ENCODE data around the gene NEGR1.

NEGR1 gene

GRCh38 chr1:72111662-72112061 lies 170.7 kb downstream of the NEGR1 start:
- no peak overlapping the region for H3K4me3 ChIP-seq (ENCODE audit: low read length)
- no peak for TF ChIP-seq CTCF (IDR thresholded peaks at IDR 0.05; ENCODE audit: insufficient read depth, low read depth, low read length, missing control alignments)
- DNase-seq (ENCODE audit: low read depth): no peak

GRCh38 chr1:72109916-72110315 lies 172.4 kb downstream of the NEGR1 start:
- DNase-seq (ENCODE audit: low read depth): no peak
- TF ChIP-seq CTCF (IDR thresholded peaks at IDR 0.05; ENCODE audit: insufficient read depth, low read depth, low read length, missing control alignments): no peak
- no peak overlapping the region for H3K4me3 ChIP-seq (ENCODE audit: low read length)

DNA sequence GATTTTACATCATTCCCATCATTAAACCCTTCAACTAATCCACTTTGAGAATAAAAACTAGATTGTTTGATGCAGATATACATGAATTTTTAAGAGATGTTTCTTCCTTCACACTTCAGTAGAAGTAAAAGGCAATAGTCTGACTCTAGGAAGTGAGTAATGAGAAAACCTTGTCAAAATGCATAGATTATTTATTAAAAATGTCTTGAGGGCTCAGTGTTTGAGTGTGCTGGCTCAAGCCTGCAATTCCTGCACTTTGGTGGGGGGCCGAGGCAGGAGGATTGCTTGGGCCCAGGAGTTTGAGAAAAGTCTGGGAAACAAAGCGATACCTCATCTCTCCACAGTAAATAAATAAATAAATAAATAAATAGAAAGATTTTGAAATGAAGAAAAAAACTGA lies 177.1 kb downstream of the NEGR1 start:
- H3K4me3 ChIP-seq (ENCODE audit: low read length): no peak overlapping the region
- TF ChIP-seq CTCF (IDR thresholded peaks at IDR 0.05; ENCODE audit: insufficient read depth, low read depth, low read length, missing control alignments): no peak
- no peak for DNase-seq (ENCODE audit: low read depth)

GRCh38 chr1:72101840-72102632 lies 180.3 kb downstream of the NEGR1 start:
- H3K4me3 ChIP-seq (ENCODE audit: low read length): no peak overlapping the region
- no peak for TF ChIP-seq CTCF (IDR thresholded peaks at IDR 0.05; ENCODE audit: insufficient read depth, low read depth, low read length, missing control alignments)
- no peak for DNase-seq (ENCODE audit: low read depth)

GRCh38 chr1:72100771-72101170 lies 181.6 kb downstream of the NEGR1 start:
- H3K4me3 ChIP-seq (ENCODE audit: low read length): no peak overlapping the region
- DNase-seq (ENCODE audit: low read depth): no peak
- TF ChIP-seq CTCF (IDR thresholded peaks at IDR 0.05; ENCODE audit: insufficient read depth, low read depth, low read length, missing control alignments): no peak

DNA sequence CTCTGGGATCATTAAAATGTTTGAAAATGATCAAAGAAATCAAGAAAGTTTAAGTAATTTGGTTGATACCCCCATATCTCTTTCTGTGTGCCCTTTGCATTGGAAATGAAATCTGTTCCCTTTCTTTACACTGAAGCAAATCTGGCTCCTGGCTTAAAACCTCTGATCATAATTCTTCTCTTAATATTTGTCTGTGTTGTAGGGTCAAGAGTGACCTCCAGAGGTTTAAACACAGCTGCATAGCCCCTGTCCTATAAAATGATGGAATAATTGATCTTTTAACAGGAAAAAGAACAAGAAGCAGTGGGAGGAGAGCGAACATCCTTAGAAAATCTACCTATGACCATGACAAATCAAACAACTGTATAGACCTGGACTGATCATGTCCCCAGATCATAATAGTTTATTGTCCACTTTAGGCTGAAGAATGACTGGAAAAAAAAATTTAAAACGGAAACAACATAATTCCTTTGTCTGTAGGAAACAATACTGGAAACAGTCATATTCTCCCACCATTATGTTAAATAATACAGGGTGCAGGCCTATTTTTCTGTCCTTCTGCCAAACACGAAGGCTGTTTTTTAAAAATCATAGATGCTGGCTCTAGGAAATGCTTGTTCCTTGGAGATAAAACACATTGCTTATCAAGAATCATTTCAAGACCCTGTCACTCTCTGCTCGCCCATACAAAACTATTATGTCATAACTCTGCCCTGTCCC lies 184.3 kb downstream of the NEGR1 start:
- no peak for TF ChIP-seq CTCF (IDR thresholded peaks at IDR 0.05; ENCODE audit: insufficient read depth, low read depth, low read length, missing control alignments)
- no peak for DNase-seq (ENCODE audit: low read depth)
- H3K4me3 ChIP-seq (ENCODE audit: low read length): no peak overlapping the region
